Measurements from ENCODE around the gene HEXIM2. TPM values are rescaled to one million over a fixed set of nuclear protein-coding genes. Genes with fewer than 3 reads are reported as not detected.

HEXIM2 gene
- total RNA-seq, 1 donor: 10.9 TPM

DNA sequence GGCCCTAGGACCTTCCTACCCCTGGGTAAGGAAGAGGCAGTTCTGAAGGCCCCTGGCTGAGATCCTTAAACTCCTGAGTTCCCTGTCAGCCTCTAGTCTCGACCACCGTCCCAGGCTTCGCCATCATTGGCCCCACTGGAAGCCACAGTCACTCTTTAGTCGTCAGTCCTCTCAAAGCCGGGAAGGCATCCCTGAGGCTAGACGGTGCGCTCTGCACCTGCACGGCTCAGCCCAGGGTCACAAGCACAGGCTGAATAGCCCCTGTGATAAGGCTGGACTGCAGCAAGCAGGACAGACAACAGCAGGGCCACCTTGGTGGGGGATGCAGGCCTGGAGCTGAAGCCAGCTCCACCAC lies 16.7 kb upstream of the HEXIM2 start:
- DNase-seq (ENCODE audit: insufficient read length, low spot score, missing footprints): no peak
- Histone ChIP-seq H3K4me2 (ENCODE audit: insufficient read depth, low read length) (peak overlapping the region; percentile 80), H3K9me3 (ENCODE audit: low read depth, low read length) (no peaks in the 10 kb centered on the region), H2AFZ (ENCODE audit: low read length) (peak overlapping the region; percentile 28), H3K4me3 (ENCODE audit: insufficient read depth, low read length) (peak overlapping the region; percentile 73), H3K79me2 (ENCODE audit: insufficient read depth, low read length) (peaks cover 11% of the 10 kb centered on the region), H3K4me1 (ENCODE audit: insufficient read depth, low read length) (peaks cover 25% of the 10 kb centered on the region), H3K27ac (ENCODE audit: low read depth, low read length) (peak overlapping the region; percentile 74), H4K20me1 (ENCODE audit: insufficient read depth, low read length) (peaks cover 14% of the 10 kb centered on the region), H3K36me3 (ENCODE audit: insufficient read depth, low read length) (no peaks in the 10 kb centered on the region), H3K27me3 (ENCODE audit: insufficient read depth, low read length) (no peaks in the 10 kb centered on the region)
- TF ChIP-seq, protein P1, sequence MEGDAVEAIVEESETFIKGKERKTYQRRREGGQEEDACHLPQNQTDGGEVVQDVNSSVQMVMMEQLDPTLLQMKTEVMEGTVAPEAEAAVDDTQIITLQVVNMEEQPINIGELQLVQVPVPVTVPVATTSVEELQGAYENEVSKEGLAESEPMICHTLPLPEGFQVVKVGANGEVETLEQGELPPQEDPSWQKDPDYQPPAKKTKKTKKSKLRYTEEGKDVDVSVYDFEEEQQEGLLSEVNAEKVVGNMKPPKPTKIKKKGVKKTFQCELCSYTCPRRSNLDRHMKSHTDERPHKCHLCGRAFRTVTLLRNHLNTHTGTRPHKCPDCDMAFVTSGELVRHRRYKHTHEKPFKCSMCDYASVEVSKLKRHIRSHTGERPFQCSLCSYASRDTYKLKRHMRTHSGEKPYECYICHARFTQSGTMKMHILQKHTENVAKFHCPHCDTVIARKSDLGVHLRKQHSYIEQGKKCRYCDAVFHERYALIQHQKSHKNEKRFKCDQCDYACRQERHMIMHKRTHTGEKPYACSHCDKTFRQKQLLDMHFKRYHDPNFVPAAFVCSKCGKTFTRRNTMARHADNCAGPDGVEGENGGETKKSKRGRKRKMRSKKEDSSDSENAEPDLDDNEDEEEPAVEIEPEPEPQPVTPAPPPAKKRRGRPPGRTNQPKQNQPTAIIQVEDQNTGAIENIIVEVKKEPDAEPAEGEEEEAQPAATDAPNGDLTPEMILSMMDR (IDR thresholded peaks at IDR 0.05; ENCODE audit: extremely low read depth, low read depth, low read length): no peak

DNA sequence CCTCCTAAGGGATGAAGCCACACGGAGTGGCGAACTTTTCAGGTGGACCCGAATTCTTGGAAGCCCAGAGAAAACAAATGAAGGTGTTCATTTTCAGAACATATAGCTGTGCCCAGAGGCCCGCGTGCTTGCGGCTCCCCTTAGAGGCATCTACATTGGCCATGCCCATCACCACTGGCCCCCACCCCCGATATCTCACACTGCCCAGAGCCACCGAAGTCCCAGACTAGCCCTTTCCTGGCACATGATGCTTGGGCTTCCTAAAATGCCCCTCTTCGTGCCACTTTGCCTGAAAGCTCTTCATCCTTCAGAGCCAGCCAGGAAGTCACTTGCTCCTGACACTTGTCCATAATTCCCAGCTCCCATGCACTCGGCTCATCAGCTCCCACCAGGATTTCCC lies 15.5 kb upstream of the HEXIM2 start:
- Histone ChIP-seq H3K4me3 (ENCODE audit: insufficient read depth, low read length) (no peak overlapping the region), H3K9me3 (ENCODE audit: low read depth, low read length) (no peaks in the 10 kb centered on the region), H2AFZ (ENCODE audit: low read length) (no peak overlapping the region), H3K36me3 (ENCODE audit: insufficient read depth, low read length) (no peaks in the 10 kb centered on the region), H3K27ac (ENCODE audit: low read depth, low read length) (peak overlapping the region; percentile 100), H4K20me1 (ENCODE audit: insufficient read depth, low read length) (peaks cover 18% of the 10 kb centered on the region), H3K27me3 (ENCODE audit: insufficient read depth, low read length) (no peaks in the 10 kb centered on the region), H3K4me2 (ENCODE audit: insufficient read depth, low read length) (peak overlapping the region; percentile 92), H3K79me2 (ENCODE audit: insufficient read depth, low read length) (peaks cover 22% of the 10 kb centered on the region), H3K4me1 (ENCODE audit: insufficient read depth, low read length) (peaks cover 25% of the 10 kb centered on the region)
- peak; percentile 22 for DNase-seq (ENCODE audit: insufficient read length, low spot score, missing footprints)
- TF ChIP-seq, protein P1 (IDR thresholded peaks at IDR 0.05; ENCODE audit: extremely low read depth, low read depth, low read length): no peak

DNA sequence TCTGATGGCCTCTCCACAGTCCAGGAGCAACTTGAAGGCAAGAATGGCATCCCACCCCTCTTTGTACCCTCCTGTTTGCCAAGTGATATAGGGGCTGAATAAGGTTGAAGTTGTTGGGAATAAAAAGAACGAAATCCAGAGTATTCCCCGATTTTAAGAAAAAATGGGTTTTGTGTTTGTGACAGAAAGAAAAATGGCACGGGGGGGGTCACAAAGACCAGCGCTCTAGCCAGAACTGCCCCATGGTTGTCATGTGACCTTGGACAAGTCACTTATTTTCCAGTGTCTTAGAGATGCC lies 15.1 kb upstream of the HEXIM2 start:
- DNase-seq (ENCODE audit: insufficient read length, low spot score, missing footprints): peak; percentile 36
- Histone ChIP-seq H3K4me1 (ENCODE audit: insufficient read depth, low read length) (peaks cover 29% of the 10 kb centered on the region), H3K36me3 (ENCODE audit: insufficient read depth, low read length) (no peaks in the 10 kb centered on the region), H2AFZ (ENCODE audit: low read length) (no peak overlapping the region), H3K4me2 (ENCODE audit: insufficient read depth, low read length) (peak overlapping the region; percentile 92), H3K79me2 (ENCODE audit: insufficient read depth, low read length) (peaks cover 26% of the 10 kb centered on the region), H3K27me3 (ENCODE audit: insufficient read depth, low read length) (no peaks in the 10 kb centered on the region), H3K4me3 (ENCODE audit: insufficient read depth, low read length) (peak overlapping the region; percentile 78), H4K20me1 (ENCODE audit: insufficient read depth, low read length) (peaks cover 22% of the 10 kb centered on the region), H3K27ac (ENCODE audit: low read depth, low read length) (peak overlapping the region; percentile 100), H3K9me3 (ENCODE audit: low read depth, low read length) (no peaks in the 10 kb centered on the region)
- TF ChIP-seq, protein P1 (IDR thresholded peaks at IDR 0.05; ENCODE audit: extremely low read depth, low read depth, low read length): no peak

DNA sequence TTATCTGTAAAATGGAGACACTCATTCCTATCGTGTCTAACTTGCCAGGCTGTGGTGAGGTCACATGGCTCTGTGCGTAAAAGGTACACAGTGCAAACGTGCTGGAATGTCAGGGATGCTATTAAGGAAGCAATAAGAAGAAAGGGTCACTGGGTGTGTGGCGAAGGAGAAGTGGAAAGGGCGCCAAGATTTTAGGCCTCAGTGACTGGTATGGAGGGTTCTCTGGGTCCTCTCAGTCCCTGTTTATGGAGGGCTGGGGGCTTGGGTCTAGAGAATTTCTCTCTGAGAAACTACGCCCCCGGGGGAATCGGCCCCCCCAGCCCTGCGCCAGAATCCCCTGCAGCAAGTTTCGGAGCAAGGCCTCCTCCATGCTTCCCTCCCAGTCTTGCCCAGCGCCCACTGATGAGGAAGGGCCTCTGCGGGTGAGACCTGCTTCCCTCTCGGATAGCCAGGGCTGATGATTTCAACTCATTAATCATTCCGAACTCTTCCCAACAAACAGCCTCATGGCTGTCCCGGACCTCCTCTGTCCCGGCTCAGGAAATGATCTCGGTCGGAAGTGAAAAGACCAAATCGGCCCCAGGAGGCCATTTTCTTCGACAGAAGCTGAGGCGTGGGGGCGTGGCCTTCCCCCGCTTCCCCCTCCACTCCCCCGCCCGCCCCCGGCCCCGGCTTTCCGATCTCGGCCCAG lies 14.6 kb upstream of the HEXIM2 start:
- H3K4me1 ChIP-seq (ENCODE audit: insufficient read depth, low read length): peaks cover 32% of the 10 kb centered on the region
- H3K27ac ChIP-seq (ENCODE audit: low read depth, low read length): peak overlapping the region; percentile 100
- TF ChIP-seq, protein P1 (IDR thresholded peaks at IDR 0.05; ENCODE audit: extremely low read depth, low read depth, low read length): no peak
- DNase-seq (ENCODE audit: insufficient read length, low spot score, missing footprints): peak; percentile 87
- peaks cover 25% of the 10 kb centered on the region for H4K20me1 ChIP-seq (ENCODE audit: insufficient read depth, low read length)
- H3K9me3 ChIP-seq (ENCODE audit: low read depth, low read length): no peaks in the 10 kb centered on the region
- peak overlapping the region; percentile 92 for H3K4me2 ChIP-seq (ENCODE audit: insufficient read depth, low read length)
- peak overlapping the region; percentile 83 for H2AFZ ChIP-seq (ENCODE audit: low read length)
- peak overlapping the region; percentile 78 for H3K4me3 ChIP-seq (ENCODE audit: insufficient read depth, low read length)
- H3K36me3 ChIP-seq (ENCODE audit: insufficient read depth, low read length): no peaks in the 10 kb centered on the region
- peaks cover 29% of the 10 kb centered on the region for H3K79me2 ChIP-seq (ENCODE audit: insufficient read depth, low read length)
- no peaks in the 10 kb centered on the region for H3K27me3 ChIP-seq (ENCODE audit: insufficient read depth, low read length)
